ENCODE results near the gene HAX1. TPM values are rescaled to one million over a fixed set of nuclear protein-coding genes. Genes with fewer than 3 reads are reported as not detected.

The HAX1 gene
- total and polyA plus RNA-seq, 5 experiments from 2014 or later: 112 to 170 (median 165) TPM

GRCh38 chr1:154241703-154242351 is 30.6 kb upstream of the HAX1 start:
- Mint-ChIP-seq H3K9me3 (no peaks in the 10 kb centered on the region), H3K27ac (peak overlapping the region; percentile 30 to 84 (median 67)), H3K27me3 (no peaks in the 10 kb centered on the region), H3K36me3 (peaks cover 4 to 95% (median 26%) of the 10 kb centered on the region in 3 donors), H3K4me1 (peaks cover 16 to 41% (median 26%) of the 10 kb centered on the region in 4 donors), H3K4me3 (no peak overlapping the region)
- peak in 1 of 2 donors; percentile 50 for ATAC-seq
- DNase-seq: peak in 2 of 10 donors; percentile 24 to 31
- POLR2A ChIA-PET: interaction anchor here (1.2 kb wide), 1 partner anchor 20 kb away, joined by 3 read pairs; no protein-coding TSS in a partner anchor

DNA sequence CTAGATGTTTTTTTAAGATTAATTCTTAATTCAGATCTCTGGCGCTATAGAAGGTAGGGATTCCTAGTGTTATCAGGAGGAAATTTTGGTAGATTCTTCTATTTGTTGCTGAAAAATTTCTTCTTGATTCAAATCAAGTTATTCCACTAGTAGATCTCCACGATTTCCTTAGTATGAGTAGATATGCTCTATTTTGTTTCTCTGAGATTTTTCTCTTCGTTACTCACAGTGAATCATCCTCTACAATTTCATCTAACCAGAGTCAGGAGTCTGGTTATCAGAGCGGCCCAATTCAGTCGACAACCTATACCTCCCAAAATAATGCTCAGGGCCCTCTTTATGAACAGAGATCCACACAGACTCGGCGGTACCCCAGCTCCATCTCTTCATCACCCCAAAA is 18.8 kb upstream of the HAX1 start:
- no peak for DNase-seq
- ATAC-seq: no peak
- peak overlapping the region in 5 of 10 donors; percentile 25 to 83 (median 67) for H3K27ac Mint-ChIP-seq
- H3K9me3 Mint-ChIP-seq: no peaks in the 10 kb centered on the region
- H3K4me3 Mint-ChIP-seq: no peak overlapping the region
- POLR2A ChIA-PET: interaction anchor here (0.6 to 1.0 kb wide), 2 partner anchors 28 to 34 kb away, joined by 3 to 7 read pairs; no protein-coding TSS in a partner anchor
- peaks cover 20 to 100% (median 41%) of the 10 kb centered on the region in 3 donors for H3K36me3 Mint-ChIP-seq
- peaks cover 0 to 2% (median under 1%) of the 10 kb centered on the region in 4 donors for H3K4me1 Mint-ChIP-seq
- H3K27me3 Mint-ChIP-seq: no peaks in the 10 kb centered on the region

GRCh38 chr1:154256686-154257085 is 15.7 kb upstream of the HAX1 start:
- Mint-ChIP-seq H3K36me3 (peaks cover 26 to 100% (median 42%) of the 10 kb centered on the region in 3 donors), H3K27me3 (no peaks in the 10 kb centered on the region), H3K4me3 (no peak overlapping the region), H3K27ac (peak overlapping the region in 7 of 10 donors; percentile 2 to 91 (median 64)), H3K4me1 (peaks cover 0 to 4% (median 2%) of the 10 kb centered on the region in 4 donors), H3K9me3 (no peaks in the 10 kb centered on the region)
- DNase-seq (no peak), ATAC-seq (no peak)
- POLR2A ChIA-PET: interaction anchor here (1.1 kb wide), 1 partner anchor 15 kb away, joined by 6 read pairs; no protein-coding TSS in a partner anchor

GRCh38 chr1:154258784-154259183 is 13.6 kb upstream of the HAX1 start:
- DNase-seq (no peak), ATAC-seq (no peak)
- Mint-ChIP-seq H3K4me3 (no peak overlapping the region), H3K9me3 (no peaks in the 10 kb centered on the region), H3K27me3 (no peaks in the 10 kb centered on the region), H3K4me1 (peaks cover 6 to 23% (median 9%) of the 10 kb centered on the region in 4 donors), H3K27ac (peak overlapping the region in 6 of 10 donors; percentile 13 to 61 (median 38)), H3K36me3 (peaks cover 25 to 100% (median 53%) of the 10 kb centered on the region in 3 donors)
- POLR2A ChIA-PET: interaction anchor here (1.4 kb wide), 2 partner anchors 11 to 13 kb away, joined by 3 to 15 read pairs; partner anchors contain the start of gene HAX1

DNA sequence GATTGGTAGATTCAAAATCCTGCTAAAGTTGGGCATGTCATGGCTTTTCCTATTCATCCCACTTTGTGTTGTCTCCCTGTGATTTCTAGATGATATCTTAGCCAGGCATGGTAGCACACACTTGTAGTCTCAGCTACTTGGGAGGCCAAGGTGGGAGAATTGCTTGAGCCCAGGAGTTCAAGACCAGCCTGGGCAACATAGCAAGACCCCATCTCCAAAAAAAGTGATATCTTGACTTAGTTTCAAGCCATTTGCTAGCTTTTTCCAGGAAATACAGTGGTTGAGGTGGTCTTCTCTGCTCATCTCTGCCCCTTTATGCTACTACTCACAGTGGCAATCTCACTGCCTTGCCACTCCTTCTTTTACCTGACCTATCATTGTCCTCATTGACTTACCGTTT is 12.3 kb upstream of the HAX1 start:
- DNase-seq: no peak
- H3K4me3 Mint-ChIP-seq: no peak overlapping the region
- H3K4me1 Mint-ChIP-seq: peaks cover 18 to 36% (median 20%) of the 10 kb centered on the region in 4 donors
- POLR2A ChIA-PET: interaction anchor here (1.4 to 1.5 kb wide), 2 partner anchors 12 kb away, joined by 6 to 15 read pairs; partner anchors contain the start of gene HAX1
- no peaks in the 10 kb centered on the region for H3K27me3 Mint-ChIP-seq
- peak overlapping the region in 7 of 10 donors; percentile 15 to 90 (median 72) for H3K27ac Mint-ChIP-seq
- H3K9me3 Mint-ChIP-seq: no peaks in the 10 kb centered on the region
- no peak for ATAC-seq
- peaks cover 20 to 90% (median 52%) of the 10 kb centered on the region in 3 donors for H3K36me3 Mint-ChIP-seq

DNA sequence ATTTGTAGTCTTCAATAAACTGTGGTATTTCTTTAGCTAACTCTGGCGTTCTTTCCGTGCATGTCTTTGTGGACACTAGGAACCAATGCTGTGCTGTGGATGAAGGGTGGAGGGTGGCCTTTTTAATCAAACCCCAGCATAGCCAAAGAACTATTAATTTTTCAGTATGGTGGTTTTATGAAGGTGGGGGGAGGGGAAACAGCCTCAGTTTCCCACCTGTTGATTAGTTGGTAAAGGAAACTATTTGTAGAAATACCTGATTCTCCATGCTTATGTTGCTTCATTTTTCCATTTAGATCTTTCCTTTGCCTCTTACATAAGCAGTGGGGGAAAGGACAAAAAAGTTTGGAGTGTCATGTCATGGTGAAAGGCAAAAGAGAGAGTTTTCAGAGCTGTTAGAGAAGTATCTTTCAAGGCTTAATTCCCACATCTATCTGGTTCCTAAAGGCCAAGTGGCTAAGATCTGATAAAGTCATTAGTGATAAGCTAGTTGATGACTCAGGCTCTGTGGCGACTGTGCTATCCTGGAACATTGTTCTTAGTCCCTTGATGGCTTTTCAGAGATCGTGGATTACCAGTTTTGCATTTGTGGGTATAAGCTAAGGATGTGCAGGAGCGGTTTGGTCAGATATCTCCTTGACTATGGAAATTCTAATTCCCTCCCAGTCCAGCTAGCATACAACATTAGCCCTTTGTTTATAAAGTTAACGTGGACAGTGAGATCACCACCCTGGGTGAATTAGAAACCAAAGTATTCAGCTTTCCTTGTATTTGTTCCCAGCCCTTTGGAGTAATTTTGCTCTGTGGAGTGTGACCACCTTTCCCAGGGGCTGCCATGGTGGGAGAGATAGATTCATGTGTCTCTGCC is 8.7 kb upstream of the HAX1 start:
- POLR2A ChIA-PET: interaction anchor here (0.6 to 1.8 kb wide), 4 partner anchors 33 to 81 kb away, joined by 3 to 4 read pairs (median 3); no protein-coding TSS in a partner anchor
- H3K36me3 Mint-ChIP-seq: peaks cover 8 to 63% (median 37%) of the 10 kb centered on the region in 3 donors
- no peaks in the 10 kb centered on the region for H3K27me3 Mint-ChIP-seq
- peaks cover 23 to 54% (median 38%) of the 10 kb centered on the region in 4 donors for H3K4me1 Mint-ChIP-seq
- H3K9me3 Mint-ChIP-seq: no peaks in the 10 kb centered on the region
- no peak for DNase-seq
- H3K4me3 Mint-ChIP-seq: peak overlapping the region in 3 of 10 donors; percentile 3 to 11 (median 4)
- no peak for ATAC-seq
- H3K27ac Mint-ChIP-seq: peak overlapping the region; percentile 85 to 98 (median 92)

DNA sequence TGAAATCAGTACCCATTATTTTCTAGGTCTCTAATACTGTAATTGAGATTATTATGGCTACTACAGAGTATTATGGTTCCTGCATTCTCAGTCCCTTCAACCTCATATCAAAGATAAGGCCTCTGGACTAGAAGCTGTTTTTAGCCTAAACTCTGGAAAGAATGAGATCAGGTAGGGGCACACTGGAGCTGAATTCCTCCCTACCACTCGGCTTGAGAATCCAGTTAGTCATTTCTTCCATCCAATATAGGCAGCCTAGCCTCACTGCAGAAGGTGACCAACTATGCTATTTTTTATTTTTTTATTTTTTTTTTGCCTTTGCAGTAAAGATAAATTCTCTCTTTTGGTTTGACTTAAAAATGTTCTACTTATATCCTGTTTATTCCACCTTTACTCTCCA is 8.0 kb upstream of the HAX1 start:
- DNase-seq (no peak), ATAC-seq (no peak)
- Mint-ChIP-seq H3K9me3 (no peaks in the 10 kb centered on the region), H3K27ac (peak overlapping the region; percentile 85 to 98 (median 92)), H3K36me3 (peaks cover 7 to 63% (median 36%) of the 10 kb centered on the region in 3 donors), H3K4me1 (peaks cover 23 to 54% (median 38%) of the 10 kb centered on the region in 4 donors), H3K27me3 (no peaks in the 10 kb centered on the region), H3K4me3 (peak overlapping the region in 6 of 10 donors; percentile 11 to 62 (median 30))
- POLR2A ChIA-PET: interaction anchor here (0.7 to 1.8 kb wide), 5 partner anchors 46 to 1683 kb away, joined by 3 to 5 read pairs (median 3); no protein-coding TSS in a partner anchor

- POLR2A ChIA-PET: interaction anchor here (0.6 to 1.6 kb wide), 10 partner anchors 44 to 275 kb away, joined by 3 to 9 read pairs (median 4); partner anchors contain the start of gene RPS27
- H3K9me3 Mint-ChIP-seq: no peaks in the 10 kb centered on the region
- peaks cover 23 to 54% (median 38%) of the 10 kb centered on the region in 4 donors for H3K4me1 Mint-ChIP-seq
- ATAC-seq (peak; percentile 92 to 98), DNase-seq (peak in 7 of 10 donors; percentile 16 to 80 (median 37))
- H3K4me3 Mint-ChIP-seq: peak overlapping the region; percentile 5 to 68 (median 56)
- H3K36me3 Mint-ChIP-seq: peaks cover 7 to 63% (median 31%) of the 10 kb centered on the region in 3 donors
- H3K27ac Mint-ChIP-seq: peak overlapping the region; percentile 85 to 98 (median 92)
- no peaks in the 10 kb centered on the region for H3K27me3 Mint-ChIP-seq
These were observed 6.8 kb upstream of the HAX1 start for GRCh38 chr1:154265586-154265985.

DNA sequence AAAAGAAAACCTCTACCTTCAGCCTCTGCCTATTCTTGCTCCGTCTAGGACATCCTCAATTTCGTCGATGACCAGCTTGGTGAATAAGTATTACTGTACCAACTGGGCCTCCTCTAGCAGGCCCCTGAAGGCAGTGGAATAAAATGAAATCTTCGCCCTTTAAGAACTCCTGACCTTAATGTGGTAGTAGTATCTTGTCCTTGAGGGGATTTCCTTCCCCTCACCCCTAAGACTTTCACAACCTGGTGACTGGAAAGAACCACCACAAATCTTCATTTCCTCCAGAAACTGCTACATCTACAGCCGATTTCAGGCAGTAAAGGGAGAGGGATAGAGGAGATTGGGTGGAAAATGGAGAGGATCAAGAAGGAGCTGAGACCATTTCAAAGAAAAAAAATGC is 1.6 kb upstream of the HAX1 start:
- Mint-ChIP-seq H3K27ac (peak overlapping the region; percentile 88 to 99 (median 98)), H3K4me3 (peak overlapping the region in 8 of 10 donors; percentile 4 to 97 (median 60)), H3K4me1 (peaks cover 14 to 53% (median 47%) of the 10 kb centered on the region in 4 donors), H3K9me3 (no peaks in the 10 kb centered on the region), H3K36me3 (peaks cover 4 to 52% (median 13%) of the 10 kb centered on the region in 3 donors), H3K27me3 (no peaks in the 10 kb centered on the region)
- POLR2A ChIA-PET: interaction anchor here (0.9 to 4.4 kb wide), 7 partner anchors 12 to 280 kb away, joined by 3 to 26 read pairs (median 11); partner anchors contain the start of genes RPS27 and UBAP2L
- ATAC-seq: no peak
- DNase-seq: no peak

- Mint-ChIP-seq H3K4me1 (peaks cover 12 to 40% (median 36%) of the 10 kb centered on the region in 4 donors), H3K4me3 (peak overlapping the region; percentile 94 to 99 (median 96)), H3K36me3 (peaks cover 4 to 53% (median 16%) of the 10 kb centered on the region in 3 donors), H3K27me3 (no peaks in the 10 kb centered on the region), H3K27ac (peak overlapping the region; percentile 97 to 99 (median 99)), H3K9me3 (no peaks in the 10 kb centered on the region)
- DNase-seq (peak in 1 of 10 donors; percentile 4), ATAC-seq (no peak)
- POLR2A ChIA-PET: interaction anchor here (0.7 to 4.4 kb wide), 18 partner anchors 10 to 327 kb away, joined by 3 to 26 read pairs (median 4); partner anchors contain the start of genes CREB3L4, DENND4B, RPS27 and UBAP2L
These were observed 652 bp downstream of the HAX1 start for GRCh38 chr1:154272999-154273563.

DNA sequence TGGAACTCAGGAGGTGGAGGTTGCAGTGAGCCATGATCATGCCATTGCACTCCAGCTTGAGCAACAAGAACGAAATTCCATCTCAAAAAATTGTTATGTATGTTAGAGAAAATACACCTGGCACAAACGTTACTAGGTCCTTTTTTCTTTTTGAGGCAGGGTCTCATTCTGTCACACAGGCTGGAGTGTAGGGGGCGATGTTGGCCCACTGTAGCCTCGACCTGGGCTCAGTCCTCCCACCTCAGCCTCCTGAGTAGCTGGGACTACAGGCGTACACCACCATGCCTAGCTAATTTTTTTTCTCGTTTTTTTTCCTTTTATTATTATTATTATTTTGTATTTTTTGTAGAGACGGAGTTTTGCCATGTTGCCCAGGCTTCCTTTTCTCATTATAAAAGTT is 4.4 kb downstream of the HAX1 start:
- Mint-ChIP-seq H3K36me3 (peaks cover 4 to 27% (median 15%) of the 10 kb centered on the region in 3 donors), H3K27ac (no peak overlapping the region), H3K4me3 (no peak overlapping the region), H3K9me3 (no peaks in the 10 kb centered on the region), H3K27me3 (no peaks in the 10 kb centered on the region), H3K4me1 (peaks cover 12 to 31% (median 28%) of the 10 kb centered on the region in 4 donors)
- POLR2A ChIA-PET: interaction anchor here (1.3 kb wide), 1 partner anchor 67 kb away, joined by 6 read pairs; no protein-coding TSS in a partner anchor
- DNase-seq (peak in 3 of 10 donors; percentile 9 to 27 (median 18)), ATAC-seq (no peak)
